Measurements from ENCODE around the gene TLE4. TPM values are rescaled to one million over a fixed set of nuclear protein-coding genes. Genes with fewer than 3 reads are reported as not detected.

TLE4 gene
- polyA plus RNA-seq, 1 donor (not counting 4 experiments of a cell fraction or from before 2014, with no cell fraction given), result 14.7 TPM

DNA sequence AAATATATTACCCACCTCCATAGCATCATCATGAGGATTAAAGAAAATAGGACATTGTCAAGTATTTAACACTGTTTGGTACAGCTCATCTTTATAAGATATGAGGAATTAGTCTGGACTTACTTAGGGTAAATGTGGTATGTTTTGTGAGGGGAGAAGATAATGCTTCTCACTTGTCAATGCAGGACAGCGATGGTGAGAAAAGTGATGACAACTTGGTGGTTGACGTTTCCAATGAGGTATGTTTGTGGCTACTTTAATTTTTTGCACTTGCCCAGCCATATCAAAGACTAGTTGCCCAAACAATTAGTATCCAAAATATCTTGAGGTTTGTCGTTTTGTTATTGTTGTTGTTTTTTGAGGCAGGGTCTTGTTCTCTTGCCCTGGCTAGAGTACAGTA is 133.9 kb downstream of the TLE4 start:
- Histone ChIP-seq H4K20me1 (ENCODE audit: control insufficient read depth, extremely low read depth, insufficient read depth, low read length) (no peaks in the 10 kb centered on the region), H3K4me1 (ENCODE audit: control insufficient read depth, extremely low read depth, insufficient read depth, low read length) (no peaks in the 10 kb centered on the region), H2AFZ (ENCODE audit: control insufficient read depth, low read length) (no peak overlapping the region), H3K9ac (ENCODE audit: control insufficient read depth, extremely low read depth, insufficient read depth, low read length) (no peak overlapping the region), H3K4me3 (ENCODE audit: control insufficient read depth in 2 of 3, extremely low read depth in 1 of 3, insufficient read depth in 2 of 3, low read depth in 1 of 3, low read length in 3 of 3) (no peak overlapping the region), H3K79me2 (ENCODE audit: control insufficient read depth, insufficient read depth, low read length) (no peaks in the 10 kb centered on the region), H3K27ac (ENCODE audit: control insufficient read depth, insufficient read depth, low read length) (no peak overlapping the region), H3K9me1 (ENCODE audit: control insufficient read depth, extremely low read depth, insufficient read depth, low read length) (no peaks in the 10 kb centered on the region), H3K9me3 (ENCODE audit: control insufficient read depth, low read depth, low read length) (no peaks in the 10 kb centered on the region), H3K36me3 (ENCODE audit: control insufficient read depth in 2 of 2, extremely low read depth in 1 of 2, insufficient read depth in 2 of 2, low read length in 2 of 2) (peaks cover 4% of the 10 kb centered on the region in 2 experiments), H3K27me3 (ENCODE audit: control insufficient read depth, extremely low read depth, insufficient read depth, low read length) (no peaks in the 10 kb centered on the region), H3K4me2 (ENCODE audit: control insufficient read depth, extremely low read depth, insufficient read depth, low read depth, low read length) (no peak overlapping the region)
- DNase-seq (ENCODE audit: low read depth, low spot score), result no peak
- TF ChIP-seq, protein P1, sequence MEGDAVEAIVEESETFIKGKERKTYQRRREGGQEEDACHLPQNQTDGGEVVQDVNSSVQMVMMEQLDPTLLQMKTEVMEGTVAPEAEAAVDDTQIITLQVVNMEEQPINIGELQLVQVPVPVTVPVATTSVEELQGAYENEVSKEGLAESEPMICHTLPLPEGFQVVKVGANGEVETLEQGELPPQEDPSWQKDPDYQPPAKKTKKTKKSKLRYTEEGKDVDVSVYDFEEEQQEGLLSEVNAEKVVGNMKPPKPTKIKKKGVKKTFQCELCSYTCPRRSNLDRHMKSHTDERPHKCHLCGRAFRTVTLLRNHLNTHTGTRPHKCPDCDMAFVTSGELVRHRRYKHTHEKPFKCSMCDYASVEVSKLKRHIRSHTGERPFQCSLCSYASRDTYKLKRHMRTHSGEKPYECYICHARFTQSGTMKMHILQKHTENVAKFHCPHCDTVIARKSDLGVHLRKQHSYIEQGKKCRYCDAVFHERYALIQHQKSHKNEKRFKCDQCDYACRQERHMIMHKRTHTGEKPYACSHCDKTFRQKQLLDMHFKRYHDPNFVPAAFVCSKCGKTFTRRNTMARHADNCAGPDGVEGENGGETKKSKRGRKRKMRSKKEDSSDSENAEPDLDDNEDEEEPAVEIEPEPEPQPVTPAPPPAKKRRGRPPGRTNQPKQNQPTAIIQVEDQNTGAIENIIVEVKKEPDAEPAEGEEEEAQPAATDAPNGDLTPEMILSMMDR (optimal IDR thresholded peaks at IDR 0.05 in 1 of 3, IDR thresholded peaks at IDR 0.05 in 1 of 3, conservative IDR thresholded peaks at IDR 0.05 in 1 of 3; ENCODE audit: extremely low read depth in 1 of 3, insufficient read depth in 2 of 3, low read length in 3 of 3), result no peak
- no peak for TF ChIP-seq EZH2 (IDR thresholded peaks at IDR 0.05; ENCODE audit: low read length)
- dilution Hi-C loops (cut with MboI; ENCODE audit: extremely low pct_ligation_motif_present, low sequenced_read_pairs), result no loop called here
- no peak for FAIRE-seq

DNA sequence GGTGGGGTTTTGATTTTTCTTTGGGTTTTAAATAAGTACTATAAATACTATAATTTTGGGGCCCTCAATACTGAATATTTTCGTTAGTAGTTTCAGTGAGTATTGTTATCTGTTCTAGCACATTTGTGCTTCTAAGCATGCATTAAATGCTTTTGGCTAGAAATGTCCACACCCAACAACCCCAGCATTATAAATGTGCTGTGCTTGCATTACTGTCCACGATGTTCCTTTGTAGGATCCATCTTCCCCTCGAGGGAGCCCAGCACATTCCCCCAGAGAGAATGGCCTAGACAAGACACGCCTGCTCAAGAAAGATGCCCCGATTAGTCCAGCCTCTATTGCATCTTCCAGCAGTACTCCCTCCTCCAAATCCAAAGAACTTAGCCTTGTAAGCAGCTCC is 134.7 kb downstream of the TLE4 start:
- Histone ChIP-seq H3K4me2 (ENCODE audit: control insufficient read depth, extremely low read depth, insufficient read depth, low read depth, low read length) (no peak overlapping the region), H2AFZ (ENCODE audit: control insufficient read depth, low read length) (no peak overlapping the region), H3K9me3 (ENCODE audit: control insufficient read depth, low read depth, low read length) (no peaks in the 10 kb centered on the region), H3K4me1 (ENCODE audit: control insufficient read depth, extremely low read depth, insufficient read depth, low read length) (no peaks in the 10 kb centered on the region), H3K36me3 (ENCODE audit: control insufficient read depth in 2 of 2, extremely low read depth in 1 of 2, insufficient read depth in 2 of 2, low read length in 2 of 2) (peaks cover 4% of the 10 kb centered on the region in 2 experiments), H3K27ac (ENCODE audit: control insufficient read depth, insufficient read depth, low read length) (no peak overlapping the region), H4K20me1 (ENCODE audit: control insufficient read depth, extremely low read depth, insufficient read depth, low read length) (no peaks in the 10 kb centered on the region), H3K4me3 (ENCODE audit: control insufficient read depth in 2 of 3, extremely low read depth in 1 of 3, insufficient read depth in 2 of 3, low read depth in 1 of 3, low read length in 3 of 3) (no peak overlapping the region), H3K9ac (ENCODE audit: control insufficient read depth, extremely low read depth, insufficient read depth, low read length) (no peak overlapping the region), H3K79me2 (ENCODE audit: control insufficient read depth, insufficient read depth, low read length) (no peaks in the 10 kb centered on the region), H3K27me3 (ENCODE audit: control insufficient read depth, extremely low read depth, insufficient read depth, low read length) (no peaks in the 10 kb centered on the region), H3K9me1 (ENCODE audit: control insufficient read depth, extremely low read depth, insufficient read depth, low read length) (no peaks in the 10 kb centered on the region)
- FAIRE-seq (no peak), DNase-seq (ENCODE audit: low read depth, low spot score) (no peak)
- no peak for TF ChIP-seq EZH2 (IDR thresholded peaks at IDR 0.05; ENCODE audit: low read length)
- TF ChIP-seq, protein P1 (optimal IDR thresholded peaks at IDR 0.05 in 1 of 3, IDR thresholded peaks at IDR 0.05 in 1 of 3, conservative IDR thresholded peaks at IDR 0.05 in 1 of 3; ENCODE audit: extremely low read depth in 1 of 3, insufficient read depth in 2 of 3, low read length in 3 of 3), result no peak
- dilution Hi-C loops (cut with MboI; ENCODE audit: extremely low pct_ligation_motif_present, low sequenced_read_pairs), result no loop called here

Data from keratinocyte (primary cell).